ENCODE data around the gene SLC39A10. TPM values are rescaled to one million over a fixed set of nuclear protein-coding genes. Genes with fewer than 3 reads are reported as not detected.

The SLC39A10 gene
- total and polyA plus RNA-seq, 9 donors, result 9.1 to 33.5 (median 26.4) TPM

GRCh38 chr2:195716466-195716865 lies 59.4 kb downstream of the SLC39A10 start:
- intact Hi-C loops (cut with DNase I), result no loop called here
- H3K27me3 ChIP-seq, result no peaks in the 10 kb centered on the region
- H3K4me1 ChIP-seq (ENCODE audit: insufficient read depth), result no peaks in the 10 kb centered on the region
- TF ChIP-seq, protein P1, sequence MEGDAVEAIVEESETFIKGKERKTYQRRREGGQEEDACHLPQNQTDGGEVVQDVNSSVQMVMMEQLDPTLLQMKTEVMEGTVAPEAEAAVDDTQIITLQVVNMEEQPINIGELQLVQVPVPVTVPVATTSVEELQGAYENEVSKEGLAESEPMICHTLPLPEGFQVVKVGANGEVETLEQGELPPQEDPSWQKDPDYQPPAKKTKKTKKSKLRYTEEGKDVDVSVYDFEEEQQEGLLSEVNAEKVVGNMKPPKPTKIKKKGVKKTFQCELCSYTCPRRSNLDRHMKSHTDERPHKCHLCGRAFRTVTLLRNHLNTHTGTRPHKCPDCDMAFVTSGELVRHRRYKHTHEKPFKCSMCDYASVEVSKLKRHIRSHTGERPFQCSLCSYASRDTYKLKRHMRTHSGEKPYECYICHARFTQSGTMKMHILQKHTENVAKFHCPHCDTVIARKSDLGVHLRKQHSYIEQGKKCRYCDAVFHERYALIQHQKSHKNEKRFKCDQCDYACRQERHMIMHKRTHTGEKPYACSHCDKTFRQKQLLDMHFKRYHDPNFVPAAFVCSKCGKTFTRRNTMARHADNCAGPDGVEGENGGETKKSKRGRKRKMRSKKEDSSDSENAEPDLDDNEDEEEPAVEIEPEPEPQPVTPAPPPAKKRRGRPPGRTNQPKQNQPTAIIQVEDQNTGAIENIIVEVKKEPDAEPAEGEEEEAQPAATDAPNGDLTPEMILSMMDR (IDR thresholded peaks at IDR 0.05), result no peak
- H3K9me3 ChIP-seq, result no peaks in the 10 kb centered on the region
- 96 to 100% (median 98%) methylated on average over 4 of the region's 4 CpGs for whole genome bisulfite sequencing, 3 donors
- DNase-seq, result no peak
- H3K36me3 ChIP-seq, result no peaks in the 10 kb centered on the region
- no peak overlapping the region for H3K4me3 ChIP-seq
- no peak overlapping the region for H3K27ac ChIP-seq

GRCh38 chr2:195721042-195721441 lies 64.0 kb downstream of the SLC39A10 start:
- no peaks in the 10 kb centered on the region for H3K4me1 ChIP-seq (ENCODE audit: insufficient read depth)
- H3K27me3 ChIP-seq, result no peaks in the 10 kb centered on the region
- no peak for TF ChIP-seq POLR2A (IDR thresholded peaks at IDR 0.05)
- TF ChIP-seq, protein P1 (IDR thresholded peaks at IDR 0.05), result no peak
- TF ChIP-seq EP300 (IDR thresholded peaks at IDR 0.05), result no peak
- no peak overlapping the region for H3K27ac ChIP-seq
- H3K4me3 ChIP-seq, result no peak overlapping the region
- DNase-seq, result no peak
- H3K36me3 ChIP-seq, result no peaks in the 10 kb centered on the region
- no peaks in the 10 kb centered on the region for H3K9me3 ChIP-seq
- WGBS, 3 donors, result 95 to 97% (median 96%) methylated on average over 2 of the region's 2 CpGs
- intact Hi-C loops (cut with DNase I), result no loop called here

- no peaks in the 10 kb centered on the region for H3K9me3 ChIP-seq
- 97 to 100% (median 100%) methylated on average over 1 of the region's 1 CpG for WGBS, 3 donors
- no peak for DNase-seq
- intact Hi-C loops (cut with DNase I), result no loop called here
- H3K4me1 ChIP-seq (ENCODE audit: insufficient read depth), result no peaks in the 10 kb centered on the region
- H3K27me3 ChIP-seq, result no peaks in the 10 kb centered on the region
- no peak overlapping the region for H3K27ac ChIP-seq
- TF ChIP-seq, protein P1 (IDR thresholded peaks at IDR 0.05), result no peak
- TF ChIP-seq EP300 (IDR thresholded peaks at IDR 0.05), result no peak
- no peak for TF ChIP-seq POLR2A (IDR thresholded peaks at IDR 0.05)
- H3K36me3 ChIP-seq, result no peaks in the 10 kb centered on the region
- H3K4me3 ChIP-seq, result no peak overlapping the region
These were observed 65.0 kb downstream of the SLC39A10 start for GRCh38 chr2:195722075-195722474.

GRCh38 chr2:195727106-195727505 lies 70.1 kb downstream of the SLC39A10 start:
- H3K27me3 ChIP-seq, result no peaks in the 10 kb centered on the region
- TF ChIP-seq, protein P1 (IDR thresholded peaks at IDR 0.05), result no peak
- TF ChIP-seq EP300 (IDR thresholded peaks at IDR 0.05) (no peak), POLR2A (IDR thresholded peaks at IDR 0.05) (no peak)
- intact Hi-C loops (cut with DNase I), result no loop called here
- 96 to 99% (median 96%) methylated on average over 4 of the region's 4 CpGs for WGBS, 3 donors
- H3K27ac ChIP-seq, result no peak overlapping the region
- no peaks in the 10 kb centered on the region for H3K9me3 ChIP-seq
- no peaks in the 10 kb centered on the region for H3K36me3 ChIP-seq
- no peaks in the 10 kb centered on the region for H3K4me1 ChIP-seq (ENCODE audit: insufficient read depth)
- DNase-seq, result no peak
- H3K4me3 ChIP-seq, result no peak overlapping the region

GRCh38 chr2:195730912-195731311 lies 73.9 kb downstream of the SLC39A10 start:
- no peak overlapping the region for H3K4me3 ChIP-seq
- no peaks in the 10 kb centered on the region for H3K4me1 ChIP-seq (ENCODE audit: insufficient read depth)
- H3K9me3 ChIP-seq, result no peaks in the 10 kb centered on the region
- 86 to 94% (median 92%) methylated on average over 3 of the region's 3 CpGs for WGBS, 3 donors
- H3K27me3 ChIP-seq, result no peaks in the 10 kb centered on the region
- DNase-seq, result no peak
- TF ChIP-seq EP300 (IDR thresholded peaks at IDR 0.05), result no peak
- no peak for TF ChIP-seq POLR2A (IDR thresholded peaks at IDR 0.05)
- TF ChIP-seq, protein P1 (IDR thresholded peaks at IDR 0.05), result no peak
- H3K36me3 ChIP-seq, result no peaks in the 10 kb centered on the region
- no peak overlapping the region for H3K27ac ChIP-seq
- intact Hi-C loops (cut with DNase I), result no loop called here

Measured in ovary (tissue), 9 donors.